Epithelial cell of alveolus of lung (primary cell): ENCODE results near the gene AK2. TPM values are rescaled to one million over a fixed set of nuclear protein-coding genes. Genes with fewer than 3 reads are reported as not detected.

Source experiments
- total RNA-seq: library from RNA; depleted of rRNA; stranded (reverse); fragments of >200 nt; gene quantifications from 2 replicates; pipeline ENCODE4 v1.2.1, GENCODE V29; 2015

The AK2 gene
- total RNA-seq, result 115 and 157 TPM in 2 replicates

DNA sequence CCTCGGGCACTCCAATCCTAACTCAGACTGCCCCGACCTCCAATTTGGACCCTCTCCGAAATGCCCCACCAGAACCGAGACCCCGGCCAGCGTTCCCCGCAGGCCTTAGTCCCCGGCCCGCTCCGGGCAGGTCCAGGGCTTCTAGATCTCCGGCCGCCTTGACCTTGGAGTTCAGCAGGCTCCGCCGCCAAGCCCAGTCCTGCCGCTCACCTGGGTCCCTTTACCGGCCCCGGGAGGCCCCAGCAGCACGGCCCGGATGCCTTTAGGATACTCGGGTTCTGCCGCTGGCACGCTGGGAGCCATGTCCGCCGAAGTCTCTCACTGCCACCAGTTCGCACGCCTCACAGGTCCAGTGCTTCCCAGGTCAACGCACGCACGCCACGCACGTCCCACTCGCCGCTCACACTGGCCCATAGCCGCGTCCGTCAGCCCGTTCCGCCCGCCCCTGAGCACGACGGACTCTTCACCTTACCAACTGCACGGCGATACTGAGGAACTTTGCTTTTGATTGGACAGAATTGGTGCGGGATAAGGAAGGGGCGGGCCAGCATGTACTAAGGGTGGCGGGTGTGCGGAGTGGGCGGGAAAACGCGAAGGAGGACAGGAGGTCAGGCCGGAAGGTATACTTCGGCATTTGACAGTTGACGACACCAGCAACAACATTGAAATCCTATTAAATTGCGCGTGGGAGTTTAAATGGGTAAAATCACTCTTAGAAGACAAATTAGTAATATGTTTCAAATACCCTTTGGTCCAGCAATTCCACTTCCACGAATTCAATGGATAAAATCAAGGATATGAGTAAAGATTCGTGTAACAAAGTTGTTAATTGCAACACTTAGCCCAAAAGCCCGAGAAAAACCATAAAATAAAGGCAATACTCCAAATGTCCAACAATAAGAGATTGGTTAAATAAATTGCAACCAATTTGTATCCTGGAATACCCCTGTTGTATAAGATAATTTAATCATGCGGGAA lies at the start of gene AK2:
Gene AK2, minus strand, starts transcription at position 358 of the 978 bp plus-strand sequence. Its CDS starts 55 bp downstream, at position 303.

DNA sequence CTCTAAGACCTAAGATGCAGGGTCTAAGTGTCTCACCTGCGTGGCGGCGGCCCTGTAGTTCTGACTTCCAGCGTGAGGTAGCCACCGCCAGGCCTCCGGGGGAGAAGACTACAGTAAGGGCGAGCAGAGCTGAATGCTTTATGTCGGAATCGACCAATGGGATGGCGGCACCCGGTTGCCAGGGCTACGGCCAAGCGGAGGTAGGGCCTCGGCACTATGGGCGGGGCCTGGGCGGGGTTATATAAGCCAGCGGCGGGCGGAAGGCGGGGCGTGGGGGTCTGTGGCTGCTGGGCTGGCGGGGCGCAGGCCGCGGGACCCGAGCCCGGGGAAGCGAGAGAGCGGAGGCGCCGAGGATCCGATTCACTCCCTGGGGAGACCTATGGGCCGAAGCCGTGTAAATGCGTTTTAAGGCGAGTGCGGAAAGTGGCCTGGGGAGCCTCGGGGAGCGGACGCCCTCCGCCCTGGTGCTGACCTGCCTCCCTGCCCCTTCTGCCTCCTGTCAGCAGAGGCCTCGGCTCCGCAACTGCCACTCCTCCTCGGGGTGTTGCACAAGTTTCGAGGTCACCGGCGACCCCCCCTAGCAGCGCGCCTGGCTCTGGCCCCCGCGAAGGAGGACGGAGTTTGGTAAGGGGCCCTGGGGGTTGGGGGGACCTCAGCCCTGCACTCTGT lies 44.3 kb upstream of the AK2 start, which contains the start of gene AZIN2:
Gene AZIN2, plus strand, starts transcription at position 269 of the 669 bp plus-strand sequence. CDS start 1,097 bp downstream, outside the sequence.

DNA sequence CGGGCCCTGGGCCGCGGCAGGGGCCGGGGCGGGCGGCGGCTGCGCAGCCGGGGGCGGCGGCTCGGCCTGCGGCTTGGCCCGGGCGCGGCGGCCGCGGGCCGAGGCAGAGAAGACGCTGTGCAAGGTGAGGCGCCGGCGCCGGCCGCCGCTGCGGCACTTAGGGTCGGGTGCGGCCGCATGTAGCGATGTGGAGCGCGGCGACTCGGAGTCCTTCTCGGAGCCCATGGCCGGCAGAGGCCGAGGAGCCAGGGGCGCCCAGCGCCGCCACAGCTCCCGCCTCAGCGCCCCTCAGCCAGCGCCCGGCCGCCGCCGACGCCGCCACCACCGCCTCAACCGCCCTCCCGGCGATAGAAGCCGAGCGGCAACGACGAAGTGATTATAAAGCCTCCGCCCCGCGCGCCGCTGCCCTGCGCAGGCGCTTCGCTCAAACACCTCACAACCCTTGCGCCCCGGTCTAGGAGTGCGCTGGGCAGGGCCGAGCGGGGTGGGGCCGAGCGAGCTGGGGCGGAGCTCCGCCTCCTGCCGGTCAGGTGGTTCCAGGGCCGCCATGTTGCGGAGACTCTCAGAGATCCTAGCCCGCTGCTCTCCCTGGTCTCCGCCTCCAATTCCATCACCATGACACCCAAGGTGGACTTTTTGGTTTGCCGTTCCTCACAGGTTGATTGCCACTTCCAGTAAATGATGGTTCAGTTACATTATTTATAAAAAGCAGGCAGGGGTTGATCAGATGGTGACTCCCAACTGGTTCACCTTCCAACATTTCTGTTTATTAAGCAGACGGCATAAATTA lies 72.0 kb downstream of the AK2 start, which contains the start of gene RNF19B:
Gene RNF19B, minus strand, starts transcription at position 349 of the 790 bp plus-strand sequence. Its CDS starts 124 bp downstream, at position 225.

Other genes starting within 250 kb of the AK2 start
- gene YARS1, start 219.5 kb downstream of the AK2 start, total RNA-seq, result 65.9 and 134 TPM in 2 replicates
- gene S100PBP, start 219.2 kb downstream of the AK2 start, total RNA-seq, result 18.0 and 20.1 TPM in 2 replicates
- 0.13 and 0.24 TPM in 2 replicates for gene FNDC5, start 166.0 kb downstream of the AK2 start, total RNA-seq
- not detected in 2 replicates for gene HPCA, start 150.4 kb downstream of the AK2 start, total RNA-seq
- 17.2 and 113 TPM in 2 replicates for gene TMEM54, start 135.5 kb downstream of the AK2 start, total RNA-seq
- gene RNF19B, start 72.1 kb downstream of the AK2 start, total RNA-seq, result 6.5 and 21.2 TPM in 2 replicates
- 2.6 and 6.6 TPM in 2 replicates for gene AZIN2, start 44.3 kb upstream of the AK2 start, total RNA-seq
- gene TRIM62, start 145.2 kb upstream of the AK2 start, total RNA-seq, result 5.1 and 9.4 TPM in 2 replicates
- gene ZNF362, start 219.6 kb upstream of the AK2 start, total RNA-seq, result 14.2 and 24.2 TPM in 2 replicates